Smooth muscle cell (in vitro differentiated cells): ENCODE measurements around the gene RNASEH2B. TPM values are rescaled to one million over a fixed set of nuclear protein-coding genes. Genes with fewer than 3 reads are reported as not detected.

Experiments
- DNase-seq: peaks from one replicate; lab custom pipeline; 2025; ENCODE audit not compliant: unreplicated experiment; lab: John Stamatoyannopoulos, UW
- H2AFZ ChIP-seq: fragments of 200-600 bp; sonication (generic); 2 replicates; pipeline ENCODE4 v1.6.0; 2016; ENCODE audit warnings: antibody characterized with exemption, low read depth, mild to moderate bottlenecking
- H3F3A ChIP-seq: fragments of 200-600 bp; sonication (generic); 2 replicates; pipeline ENCODE4 v1.6.0; 2017; ENCODE audit warnings: antibody characterized with exemption, low read depth
- H3K27ac ChIP-seq: fragments of 200-600 bp; sonication (generic); 2 replicates; pipeline ENCODE4 v1.5.1; 2016; ENCODE audit warnings: low read depth, mild to moderate bottlenecking
- H3K27me3 ChIP-seq: fragments of 200-600 bp; sonication (generic); 2 replicates; pipeline ENCODE4 v1.6.1; 2016; ENCODE audit warnings: low read depth, mild to moderate bottlenecking
- H3K36me3 ChIP-seq: fragments of 200-600 bp; sonication (generic); 2 replicates; pipeline ENCODE4 v1.5.1; 2016; ENCODE audit warnings: low read depth
- H3K4me1 ChIP-seq: fragments of 200-600 bp; sonication (generic); 2 replicates; pipeline ENCODE4 v1.5.1; 2016; ENCODE audit warnings: low read depth
- H3K4me2 ChIP-seq: fragments of 200-600 bp; sonication (generic); 2 replicates; pipeline ENCODE4 v1.6.0; 2016; ENCODE audit warnings: mild to moderate bottlenecking
- H3K4me3 ChIP-seq: fragments of 200-600 bp; sonication (generic); 2 replicates; pipeline ENCODE4 v1.5.1; 2016; ENCODE audit warnings: mild to moderate bottlenecking
- H3K79me2 ChIP-seq: fragments of 200-600 bp; sonication (generic); 2 replicates; pipeline ENCODE4 v1.6.0; 2016; ENCODE audit warnings: low read depth, mild to moderate bottlenecking
- H3K9ac ChIP-seq: fragments of 200-600 bp; sonication (generic); 2 replicates; pipeline ENCODE4 v1.6.0; 2016; ENCODE audit warnings: low read depth
- H3K9me3 ChIP-seq: fragments of 200-600 bp; sonication (generic); replicated peaks from 2 replicates; pipeline ENCODE4 v1.5.1; 2016; ENCODE audit warnings: low read depth
- H4K20me1 ChIP-seq: fragments of 200-600 bp; sonication (generic); 2 replicates; pipeline ENCODE4 v1.6.0; 2016; ENCODE audit warnings: low read depth
- WGBS: methylation state at CpG from one replicate; pipeline ENCODE4 v1.1.7; 2016; ENCODE audit warnings: low lambda C conversion rate; 5-methylcytosine and 5-hydroxymethylcytosine counted together
- polyA plus RNA-seq: library from polyadenylated mRNA; unstranded; fragments of >200 nt; fragmentation: Nextera tagmentation; extraction: Ambion mirVana; gene quantifications from 2 replicates; pipeline ENCODE4 v1.2.1, GENCODE V29; 2016
- total RNA-seq: library from RNA; depleted of rRNA; stranded (reverse); fragments of >200 nt; gene quantifications from 2 replicates; pipeline ENCODE4 v1.2.3, GENCODE V29; 2014
- TF ChIP-seq, protein P1 (sequence below): fragments of 200-600 bp; sonication (generic); IDR thresholded peaks from 2 replicates; pipeline ENCODE4 v1.5.1; 2017; ENCODE audit warnings: borderline replicate concordance, mild to moderate bottlenecking, antibody characterized with exemption; ENCODE audit not compliant: insufficient read depth, poor library complexity, severe bottlenecking

The RNASEH2B gene
- total and polyA plus RNA-seq, 2 experiments from 2014 or later, result 16.1 to 18.9 TPM

DNA sequence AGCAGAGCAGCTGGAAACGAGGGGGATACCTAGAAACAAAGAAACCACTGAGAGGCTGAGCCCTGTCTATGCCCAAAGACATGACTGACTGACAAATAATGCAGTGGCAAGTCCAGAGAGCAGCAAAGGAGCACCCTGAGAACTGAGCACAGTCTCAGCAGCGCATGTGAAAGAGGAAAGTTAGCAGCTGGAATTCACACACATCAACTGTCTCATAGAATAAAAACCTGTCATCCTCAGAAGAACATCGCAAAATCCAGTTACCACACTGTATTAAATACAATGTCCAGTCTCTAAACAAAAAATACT is 42.0 kb upstream of the RNASEH2B start:
- H3K36me3 ChIP-seq, result no peaks in the 10 kb centered on the region
- no peaks in the 10 kb centered on the region for H3K79me2 ChIP-seq
- H3K4me1 ChIP-seq, result no peaks in the 10 kb centered on the region
- DNase-seq, result no peak
- no peak overlapping the region for H2AFZ ChIP-seq
- no peak overlapping the region for H3K9ac ChIP-seq
- no peaks in the 10 kb centered on the region for H3K27me3 ChIP-seq
- H3K4me2 ChIP-seq, result no peak overlapping the region
- H4K20me1 ChIP-seq, result no peaks in the 10 kb centered on the region
- 70% methylated on average over 3 of the region's 3 CpGs for WGBS
- TF ChIP-seq, protein P1, sequence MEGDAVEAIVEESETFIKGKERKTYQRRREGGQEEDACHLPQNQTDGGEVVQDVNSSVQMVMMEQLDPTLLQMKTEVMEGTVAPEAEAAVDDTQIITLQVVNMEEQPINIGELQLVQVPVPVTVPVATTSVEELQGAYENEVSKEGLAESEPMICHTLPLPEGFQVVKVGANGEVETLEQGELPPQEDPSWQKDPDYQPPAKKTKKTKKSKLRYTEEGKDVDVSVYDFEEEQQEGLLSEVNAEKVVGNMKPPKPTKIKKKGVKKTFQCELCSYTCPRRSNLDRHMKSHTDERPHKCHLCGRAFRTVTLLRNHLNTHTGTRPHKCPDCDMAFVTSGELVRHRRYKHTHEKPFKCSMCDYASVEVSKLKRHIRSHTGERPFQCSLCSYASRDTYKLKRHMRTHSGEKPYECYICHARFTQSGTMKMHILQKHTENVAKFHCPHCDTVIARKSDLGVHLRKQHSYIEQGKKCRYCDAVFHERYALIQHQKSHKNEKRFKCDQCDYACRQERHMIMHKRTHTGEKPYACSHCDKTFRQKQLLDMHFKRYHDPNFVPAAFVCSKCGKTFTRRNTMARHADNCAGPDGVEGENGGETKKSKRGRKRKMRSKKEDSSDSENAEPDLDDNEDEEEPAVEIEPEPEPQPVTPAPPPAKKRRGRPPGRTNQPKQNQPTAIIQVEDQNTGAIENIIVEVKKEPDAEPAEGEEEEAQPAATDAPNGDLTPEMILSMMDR, result no peak
- no peaks in the 10 kb centered on the region for H3F3A ChIP-seq
- H3K9me3 ChIP-seq, result peaks cover 7% of the 10 kb centered on the region
- H3K4me3 ChIP-seq, result no peak overlapping the region
- no peak overlapping the region for H3K27ac ChIP-seq

DNA sequence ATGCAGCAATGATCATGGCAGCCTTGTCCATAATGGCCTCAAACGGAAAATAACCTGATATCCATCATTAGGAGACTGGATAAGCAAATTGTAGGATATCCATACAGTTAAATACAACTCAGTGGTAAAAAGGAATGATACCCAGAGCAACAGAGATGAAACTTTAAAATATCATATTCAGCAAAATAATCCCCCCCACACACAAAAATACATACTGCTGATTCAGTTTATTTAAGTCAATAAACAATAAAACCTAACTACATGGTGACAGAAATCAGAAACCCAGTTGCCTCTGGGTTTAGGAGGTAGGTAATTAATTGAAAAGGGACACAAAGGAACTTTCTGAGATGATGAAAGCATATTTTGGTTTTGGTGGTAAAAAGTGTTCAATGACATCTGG is 38.2 kb upstream of the RNASEH2B start:
- Histone ChIP-seq H3K36me3 (no peaks in the 10 kb centered on the region), H2AFZ (no peak overlapping the region), H3K27me3 (no peaks in the 10 kb centered on the region), H4K20me1 (no peaks in the 10 kb centered on the region), H3K4me1 (no peaks in the 10 kb centered on the region), H3K4me3 (no peak overlapping the region), H3K79me2 (no peaks in the 10 kb centered on the region), H3K4me2 (no peak overlapping the region), H3K27ac (no peak overlapping the region), H3K9me3 (no peaks in the 10 kb centered on the region), H3K9ac (no peak overlapping the region), H3F3A (no peaks in the 10 kb centered on the region)
- no peak for DNase-seq
- WGBS, result 97% methylated on average over 1 of the region's 1 CpG
- TF ChIP-seq, protein P1, result no peak

DNA sequence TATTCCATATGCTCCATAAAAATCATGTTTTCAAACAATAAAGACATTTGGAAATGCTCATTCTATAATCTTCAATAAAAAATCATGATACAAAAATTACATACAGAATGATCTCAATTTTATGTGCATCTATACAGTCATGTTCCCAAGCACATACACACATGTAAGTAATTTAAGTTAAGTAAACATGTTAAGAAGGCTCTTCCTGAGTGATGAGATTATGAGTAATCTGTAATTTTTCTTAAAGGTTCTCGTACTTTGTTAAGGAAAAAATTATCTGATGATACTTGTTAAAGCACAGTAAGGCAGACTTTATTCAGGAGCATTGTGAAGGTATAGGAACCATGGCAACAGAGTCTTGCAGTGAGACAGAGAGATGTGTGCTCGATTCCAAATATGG is 36.1 kb upstream of the RNASEH2B start:
- no peaks in the 10 kb centered on the region for H3K4me1 ChIP-seq
- H3K36me3 ChIP-seq, result no peaks in the 10 kb centered on the region
- no peak overlapping the region for H3K4me3 ChIP-seq
- H3K4me2 ChIP-seq, result peak overlapping the region; percentile 32
- H3F3A ChIP-seq, result no peaks in the 10 kb centered on the region
- WGBS, result 45% methylated on average over 2 of the region's 2 CpGs
- H3K9me3 ChIP-seq, result no peaks in the 10 kb centered on the region
- no peaks in the 10 kb centered on the region for H3K79me2 ChIP-seq
- H2AFZ ChIP-seq, result no peak overlapping the region
- no peak overlapping the region for H3K27ac ChIP-seq
- H4K20me1 ChIP-seq, result no peaks in the 10 kb centered on the region
- TF ChIP-seq, protein P1, result no peak
- no peaks in the 10 kb centered on the region for H3K27me3 ChIP-seq
- no peak for DNase-seq
- H3K9ac ChIP-seq, result no peak overlapping the region

DNA sequence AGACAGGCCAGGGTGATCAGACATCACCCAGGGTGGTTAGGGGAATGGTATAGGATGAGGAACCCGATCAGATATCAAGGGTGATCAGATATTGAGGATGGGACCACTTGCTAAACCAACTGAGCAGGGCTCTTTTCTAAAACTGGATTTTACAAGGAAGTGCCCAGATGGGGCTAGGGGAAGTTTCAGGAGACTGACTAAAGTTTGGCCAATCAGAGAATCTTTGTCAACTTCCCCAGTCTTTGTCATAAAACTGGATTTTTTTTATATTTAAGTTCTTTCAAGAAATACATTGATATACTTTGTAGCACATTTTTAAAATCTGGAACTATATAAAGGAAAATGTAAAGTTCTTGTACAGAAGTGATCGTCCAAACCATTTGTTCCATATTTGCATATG is 35.6 kb upstream of the RNASEH2B start:
- TF ChIP-seq, protein P1, result no peak
- H3K36me3 ChIP-seq, result no peaks in the 10 kb centered on the region

More for the DNA sequence above, 35.6 kb upstream of the RNASEH2B start:
- Histone ChIP-seq H3F3A (no peaks in the 10 kb centered on the region), H3K9me3 (no peaks in the 10 kb centered on the region), H3K27me3 (no peaks in the 10 kb centered on the region), H4K20me1 (no peaks in the 10 kb centered on the region), H3K9ac (no peak overlapping the region), H3K4me1 (no peaks in the 10 kb centered on the region), H3K79me2 (no peaks in the 10 kb centered on the region), H3K4me2 (peak overlapping the region; percentile 32), H3K27ac (no peak overlapping the region), H3K4me3 (no peak overlapping the region), H2AFZ (no peak overlapping the region)
- WGBS, result 92% methylated on average over 2 of the region's 2 CpGs
- DNase-seq, result no peak
